Right lobe of liver (tissue), 6 donors: ENCODE data around the gene HTR3A. TPM values are rescaled to one million over a fixed set of nuclear protein-coding genes. Genes with fewer than 3 reads are reported as not detected.
"Not testable (repeated sequence)": the region's sequence is repeated elsewhere in the genome, so short reads cannot be mapped to it uniquely, and the experiment has no call there.

ENCODE experiments used
- ATAC-seq, 4 donors: fragments of 200-7000 bp; cut with Tn5 transposase; one replicate each; pipeline ENCODE4 v1.9.1; 2020; ENCODE audit warnings: mild to moderate bottlenecking in 4 of 4, moderate library complexity in 4 of 4
- DNase-seq, 3 donors: peaks; one replicate each; pipeline ENCODE4 v3.0.0-alpha.2; 2020
- H3K27ac ChIP-seq, 3 donors: fragments of 200-600 bp; one replicate each; pipeline ENCODE4 v1.8.0; 2022
- H3K27me3 ChIP-seq, 2 donors: fragments of 200-600 bp; one replicate each; pipeline ENCODE4 v1.8.0; 2022
- H3K36me3 ChIP-seq, 4 donors: fragments of 200-600 bp; sonication (generic) in 1 of 4; one replicate each; pipeline versions ENCODE4 v1.5.1 to v1.8.0; 2017 to 2022; ENCODE audit warnings: control low read depth in 1 of 4
- H3K4me1 ChIP-seq, 4 donors: fragments of 200-600 bp; sonication (generic) in 1 of 4; one replicate each; pipeline versions ENCODE4 v1.5.1 to v1.8.0; 2017 to 2022; ENCODE audit warnings: control low read depth in 1 of 4
- H3K4me3 ChIP-seq, 3 donors: fragments of 200-600 bp; one replicate each; pipeline ENCODE4 v1.8.0; 2022
- H3K9me3 ChIP-seq, 4 donors: fragments of 200-600 bp; sonication (generic) in 1 of 4; one replicate each; pipeline versions ENCODE4 v1.5.1 to v1.8.0; 2017 to 2022; ENCODE audit warnings: control low read depth in 1 of 4
- POLR2A ChIP-seq: fragments of 450-650 bp; IDR thresholded peaks from one replicate; pipeline ENCODE4 v1.6.1; 2017; ENCODE audit warnings: antibody characterized with exemption, mild to moderate bottlenecking
- WGBS: methylation state at CpG from one replicate; pipeline ENCODE4 v1.1.6; 2018; ENCODE audit warnings: low coverage, low lambda C conversion rate; ENCODE audit not compliant: insufficient coverage; ENCODE audit errors: missing lambda C conversion rate; 5-methylcytosine and 5-hydroxymethylcytosine counted together
- intact Hi-C, 2 donors: fragments of 100-400 bp; cut with DNase I; formaldehyde crosslinking; loops; one replicate each; pipeline versions ENCODE4 v1.11.2 to v1.14.1; 2022
- total RNA-seq, 6 experiments: library from RNA; depleted of rRNA in 2 of 6; stranded (reverse); fragments of >200 nt in 2 of 6; fragmentation: NEBNext Ultra II Directional in 3 of 6; extraction: Animal tissue kit (Norgen Biotek cat#: 25700) in 3 of 6; gene quantifications; one replicate each; pipeline versions ENCODE4 v1.1.0 to v1.2.4, GENCODE V29; 2016 to 2023
- TF ChIP-seq, protein P1 (sequence below), 4 donors: fragments of 200-600 bp in 3 of 4; fragments of 450-650 bp in 1 of 4; IDR thresholded peaks; one replicate each; pipeline versions ENCODE4 v1.5.1 to v1.8.0; 2016 to 2022; ENCODE audit warnings: antibody characterized with exemption in 4 of 4, mild to moderate bottlenecking in 2 of 4
- donor health status: DM: no; HTN: yes; CAD: no.
- donor health status: DM: no; HTN: no; CAD: no.
- donor health status: DM: no; HTN: no; CAD: no.
- donor health status: DM: no; HTN: yes; CAD: no.
- donor health status: DM: no; HTN: yes; CAD: no.

The HTR3A gene
- total RNA-seq, 6 experiments from 2014 or later: 0.18 to 0.25 TPM; not detected in 4

DNA sequence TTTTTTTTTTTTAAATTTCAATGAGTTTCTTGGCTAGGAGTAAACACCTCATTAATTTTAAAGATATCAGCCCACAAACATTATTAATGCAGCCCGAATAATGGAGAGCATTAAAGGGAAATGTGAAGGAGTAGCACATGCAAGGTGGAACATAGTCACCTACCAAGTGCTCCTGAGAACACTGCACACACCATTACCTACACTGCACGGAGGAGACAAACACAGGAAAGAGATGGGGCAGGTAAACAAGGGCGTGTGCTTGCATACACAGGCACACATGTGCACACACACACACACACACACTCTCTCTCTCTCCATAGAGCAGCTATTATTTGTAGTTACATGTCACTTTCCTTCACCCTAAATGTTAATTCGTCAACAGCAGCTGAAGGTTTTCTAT, 40.1 kb upstream of the HTR3A start:
- no peak for ATAC-seq

DNA sequence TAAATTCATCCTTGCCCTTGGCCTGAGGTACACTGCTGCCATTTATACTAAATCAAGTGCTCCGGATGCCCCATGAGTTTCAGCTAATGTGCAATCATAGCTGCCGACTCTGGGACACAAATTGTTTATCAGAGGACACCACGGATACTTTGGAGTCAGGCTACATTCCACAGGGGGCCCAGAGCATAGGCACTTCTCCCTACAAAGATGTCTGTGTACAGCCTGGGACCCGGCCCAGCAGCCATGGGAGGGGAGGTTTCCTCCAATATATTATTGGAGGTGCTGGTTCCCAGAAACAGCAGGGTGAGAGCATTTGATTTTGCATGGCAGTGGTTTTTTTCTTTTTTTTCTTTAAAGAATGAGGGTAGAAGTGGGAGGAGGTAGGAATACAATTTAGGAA, 39.0 kb upstream of the HTR3A start:
- Histone ChIP-seq H3K4me3 (no peak overlapping the region), H3K36me3 (no peaks in the 10 kb centered on the region), H3K9me3 (no peaks in the 10 kb centered on the region), H3K27ac (no peak overlapping the region), H3K4me1 (no peaks in the 10 kb centered on the region), H3K27me3 (no peaks in the 10 kb centered on the region)
- ATAC-seq (no peak), DNase-seq (no peak)
- intact Hi-C loops: no loop called here
- 38% methylated on average over 3 of the region's 4 CpGs for WGBS
- TF ChIP-seq, protein P1, sequence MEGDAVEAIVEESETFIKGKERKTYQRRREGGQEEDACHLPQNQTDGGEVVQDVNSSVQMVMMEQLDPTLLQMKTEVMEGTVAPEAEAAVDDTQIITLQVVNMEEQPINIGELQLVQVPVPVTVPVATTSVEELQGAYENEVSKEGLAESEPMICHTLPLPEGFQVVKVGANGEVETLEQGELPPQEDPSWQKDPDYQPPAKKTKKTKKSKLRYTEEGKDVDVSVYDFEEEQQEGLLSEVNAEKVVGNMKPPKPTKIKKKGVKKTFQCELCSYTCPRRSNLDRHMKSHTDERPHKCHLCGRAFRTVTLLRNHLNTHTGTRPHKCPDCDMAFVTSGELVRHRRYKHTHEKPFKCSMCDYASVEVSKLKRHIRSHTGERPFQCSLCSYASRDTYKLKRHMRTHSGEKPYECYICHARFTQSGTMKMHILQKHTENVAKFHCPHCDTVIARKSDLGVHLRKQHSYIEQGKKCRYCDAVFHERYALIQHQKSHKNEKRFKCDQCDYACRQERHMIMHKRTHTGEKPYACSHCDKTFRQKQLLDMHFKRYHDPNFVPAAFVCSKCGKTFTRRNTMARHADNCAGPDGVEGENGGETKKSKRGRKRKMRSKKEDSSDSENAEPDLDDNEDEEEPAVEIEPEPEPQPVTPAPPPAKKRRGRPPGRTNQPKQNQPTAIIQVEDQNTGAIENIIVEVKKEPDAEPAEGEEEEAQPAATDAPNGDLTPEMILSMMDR (IDR thresholded peaks at IDR 0.05): no peak
- no peak for TF ChIP-seq POLR2A

More for the DNA sequence above, 40.1 kb upstream of the HTR3A start:
- DNase-seq: no peak
- Histone ChIP-seq H3K9me3 (no peaks in the 10 kb centered on the region), H3K36me3 (no peaks in the 10 kb centered on the region), H3K27ac (no peak overlapping the region), H3K4me3 (no peak overlapping the region), H3K4me1 (no peaks in the 10 kb centered on the region), H3K27me3 (no peaks in the 10 kb centered on the region)
- intact Hi-C loops: no loop called here
- TF ChIP-seq, protein P1 (IDR thresholded peaks at IDR 0.05): no peak
- TF ChIP-seq POLR2A: no peak
- WGBS: 57% methylated on average over 4 of the region's 4 CpGs

DNA sequence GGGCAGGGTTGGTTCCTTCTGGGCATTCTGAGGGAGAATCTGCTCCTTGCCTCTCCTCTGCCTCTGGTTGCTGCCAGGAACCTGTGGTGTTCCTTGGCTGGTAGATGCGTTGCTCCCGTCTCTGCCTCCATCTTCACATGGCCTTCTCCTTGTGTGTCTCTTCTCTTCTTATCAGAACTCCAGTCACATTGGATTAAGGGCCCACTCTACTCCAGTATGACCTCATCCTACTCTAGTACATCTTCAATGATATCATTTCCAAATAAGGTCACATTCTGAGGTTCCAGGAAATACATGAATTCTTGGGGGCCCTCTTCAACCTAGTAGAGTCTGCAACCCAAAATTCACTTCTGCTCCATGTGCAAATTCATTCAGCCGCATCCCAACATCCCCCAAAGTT, 37.0 kb upstream of the HTR3A start:
- Histone ChIP-seq H3K9me3 (no peaks in the 10 kb centered on the region), H3K4me3 (no peak overlapping the region), H3K27me3 (no peaks in the 10 kb centered on the region), H3K4me1 (no peaks in the 10 kb centered on the region), H3K36me3 (no peaks in the 10 kb centered on the region), H3K27ac (no peak overlapping the region)
- TF ChIP-seq, protein P1 (IDR thresholded peaks at IDR 0.05): no peak
- TF ChIP-seq POLR2A: no peak
- WGBS: 50% methylated on average over 2 of the region's 3 CpGs
- intact Hi-C loops: no loop called here
- no peak for ATAC-seq
- no peak for DNase-seq

DNA sequence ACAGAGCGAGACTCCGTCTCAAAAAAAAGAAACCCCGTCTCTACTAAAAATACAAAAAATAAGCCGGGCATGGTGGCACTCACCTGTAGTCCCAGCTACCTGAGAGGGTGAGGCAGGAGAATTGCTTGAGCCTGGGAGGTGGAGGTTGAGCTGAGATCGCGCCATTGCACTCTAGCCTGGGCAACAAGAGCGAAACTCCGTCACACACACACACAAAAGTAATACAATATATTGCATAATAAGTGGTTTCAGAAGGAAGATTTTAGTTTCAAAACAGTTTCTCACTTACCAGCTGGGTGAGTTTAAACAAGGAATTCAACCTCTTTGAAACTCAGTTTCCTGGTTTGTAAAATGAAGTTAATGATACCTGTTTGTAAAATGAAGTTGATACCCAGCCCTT, 32.7 kb upstream of the HTR3A start:
- Histone ChIP-seq H3K4me3 (no peak overlapping the region), H3K36me3 (no peaks in the 10 kb centered on the region), H3K9me3 (no peaks in the 10 kb centered on the region), H3K27ac (no peak overlapping the region), H3K4me1 (no peaks in the 10 kb centered on the region), H3K27me3 (no peaks in the 10 kb centered on the region)
- 87% methylated on average over 4 of the region's 8 CpGs for WGBS
- intact Hi-C loops: no loop called here
- DNase-seq (no peak), ATAC-seq (no peak)
- TF ChIP-seq POLR2A: no peak
- TF ChIP-seq, protein P1 (IDR thresholded peaks at IDR 0.05): no peak

DNA sequence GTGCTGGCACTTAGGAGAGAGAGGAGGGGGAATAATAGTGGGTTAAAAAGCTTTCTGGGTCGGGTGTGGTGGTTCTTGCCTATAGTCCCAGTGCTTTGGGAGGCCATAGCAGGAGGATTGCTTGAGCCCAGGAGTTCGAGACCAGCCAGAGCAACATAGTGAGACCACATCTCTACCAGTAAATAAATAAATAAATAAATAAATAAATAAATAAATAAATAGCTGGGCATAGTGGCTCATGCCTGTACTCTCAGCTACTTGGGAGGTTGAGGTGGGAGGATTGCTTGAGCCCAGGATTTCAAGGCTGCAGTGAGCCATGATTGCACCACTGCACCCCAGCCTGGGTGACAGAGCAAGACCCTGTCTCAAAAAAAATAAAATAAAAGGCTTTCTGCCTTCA, 28.7 kb upstream of the HTR3A start:
- intact Hi-C loops, H3K4me1 ChIP-seq, H3K36me3 ChIP-seq, H3K27ac ChIP-seq, DNase-seq, H3K27me3 ChIP-seq, H3K9me3 ChIP-seq, ATAC-seq, H3K4me3 ChIP-seq: not testable (repeated sequence)
- WGBS: 36% methylated on average over 2 of the region's 2 CpGs
